ENCODE measurements around the gene ASB15. TPM values are rescaled to one million over a fixed set of nuclear protein-coding genes. Genes with fewer than 3 reads are reported as not detected.

Gene ASB15
- total and polyA plus RNA-seq, 2 of the 4 experiments (the other 2 are of a cell fraction), result not detected

DNA sequence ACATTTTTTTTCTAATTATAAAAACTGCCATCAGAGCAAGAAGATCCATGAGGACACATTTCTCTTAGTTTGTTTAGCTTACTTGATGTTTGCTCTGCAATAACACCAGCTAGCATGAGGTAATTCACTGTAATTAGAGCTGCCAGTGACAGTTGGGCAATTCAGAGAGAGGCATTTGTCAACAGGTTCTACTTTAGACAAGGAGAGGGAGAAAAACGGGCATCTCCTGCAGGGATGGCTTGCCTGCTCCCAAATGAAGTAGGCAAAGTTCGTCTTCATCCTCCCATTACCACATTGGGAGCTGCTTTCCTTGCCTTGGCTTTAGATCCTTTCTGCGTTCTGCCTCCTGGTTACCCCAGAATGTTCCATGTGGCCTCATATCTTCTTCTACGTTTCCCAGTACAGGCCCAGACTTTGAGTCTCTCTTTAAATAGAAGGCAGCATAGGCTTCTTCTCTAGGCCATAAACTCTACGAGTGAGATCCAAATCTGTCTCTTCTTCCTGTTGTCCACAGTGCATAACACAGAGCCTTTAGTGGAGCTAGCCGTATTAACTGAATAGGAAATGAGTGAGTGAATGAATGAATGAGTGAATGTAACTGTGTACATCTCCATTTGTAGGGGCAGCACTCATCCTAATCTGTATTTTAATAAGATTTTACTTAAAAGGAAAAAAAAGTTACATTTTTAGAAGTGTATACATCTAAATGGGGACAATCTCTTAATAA, 21.2 kb downstream of the ASB15 start:
- no peaks in the 10 kb centered on the region for H3K79me1 ChIP-seq (ENCODE audit: low read depth in 1 of 2, low read length in 2 of 2)
- no peak overlapping the region for H2AK5ac ChIP-seq (ENCODE audit: low read depth, low read length)
- H3K27me3 ChIP-seq (ENCODE audit: control insufficient read depth, insufficient read depth, low read length), result peaks cover 2% of the 10 kb centered on the region; the same call in 1 of the 2 replicates
- no peaks in the 10 kb centered on the region for H3K9me1 ChIP-seq (ENCODE audit: insufficient read depth, low read length)
- H3K36me3 ChIP-seq (ENCODE audit: control insufficient read depth, insufficient read depth, low read length), result no peaks in the 10 kb centered on the region
- no peak overlapping the region for H3K14ac ChIP-seq (replicated peaks; ENCODE audit: low read depth, low read length)
- TF ChIP-seq MXI1 (IDR thresholded peaks at IDR 0.05; ENCODE audit: borderline replicate concordance, low read depth, low read length) (no peak), CEBPB (IDR thresholded peaks at IDR 0.05; ENCODE audit: low read depth, low read length) (no peak), CTCF (conservative IDR thresholded peaks at IDR 0.05; ENCODE audit: low read depth, low read length) (no peak), CHD1 (IDR thresholded peaks at IDR 0.05; ENCODE audit: low read depth, low read length) (no peak), BHLHE40 (IDR thresholded peaks at IDR 0.05; ENCODE audit: low read depth, low read length) (no peak), POLR2A (IDR thresholded peaks at IDR 0.05; ENCODE audit: low read depth, low read length) (no peak), RAD21 (IDR thresholded peaks at IDR 0.05; ENCODE audit: low read length) (no peak), MAFK (IDR thresholded peaks at IDR 0.05; ENCODE audit: low read depth, low read length) (no peak), NFE2L2 (IDR thresholded peaks at IDR 0.05; ENCODE audit: low read depth, low read length) (no peak), SMC3 (IDR thresholded peaks at IDR 0.05; ENCODE audit: low read depth, low read length) (no peak), USF2 (IDR thresholded peaks at IDR 0.05; ENCODE audit: low read depth, low read length) (no peak), ELK1 (IDR thresholded peaks at IDR 0.05; ENCODE audit: borderline replicate concordance, low read depth, low read length) (no peak), RCOR1 (IDR thresholded peaks at IDR 0.05; ENCODE audit: insufficient replicate concordance, low read length) (no peak), MAZ (IDR thresholded peaks at IDR 0.05; ENCODE audit: borderline replicate concordance, low read depth, low read length) (no peak), FOS (IDR thresholded peaks at IDR 0.05; ENCODE audit: low read depth, low read length) (no peak), RFX5 (IDR thresholded peaks at IDR 0.05; ENCODE audit: low read depth, low read length) (no peak)
- H2BK120ac ChIP-seq (ENCODE audit: low read depth, low read length), result no peak overlapping the region
- intact Hi-C loops (cut with micrococcal nuclease), result no loop called here
- ChIA-PET CTCF (interaction anchor here (0.9 kb wide), 1 partner anchor 42 kb away, joined by 3 read pairs; no protein-coding TSS in a partner anchor), POLR2A (ENCODE audit: unreplicated experiment) (no interaction called here)
- no peak overlapping the region for H3K56ac ChIP-seq (ENCODE audit: extremely low read depth, insufficient read depth, low read length)
- no peak overlapping the region for H4K5ac ChIP-seq (ENCODE audit: low read depth, low read length)
- no peak overlapping the region for H2BK20ac ChIP-seq (ENCODE audit: low read depth, low read length)
- no peak overlapping the region for H3K4ac ChIP-seq (ENCODE audit: low read depth, low read length)
- H4K8ac ChIP-seq (ENCODE audit: low read depth in 2 of 2, low read length in 2 of 2), result no peak overlapping the region
- no peak overlapping the region for H4K91ac ChIP-seq (ENCODE audit: insufficient read depth, low read depth, low read length)
- DNase-seq, result no peak
- no peak overlapping the region for H3K18ac ChIP-seq (ENCODE audit: low read depth, low read length)
- BruUV-seq (replicated peaks), result no TSS peak
- dilution Hi-C loops (cut with HindIII; ENCODE audit: low sequenced_read_pairs, unreplicated experiment), result no loop called here
- H3K9ac ChIP-seq (ENCODE audit: low read depth, low read length), result no peak overlapping the region
- no peak overlapping the region; the same call in 1 of the 2 replicates for H3K23ac ChIP-seq (ENCODE audit: low read depth, low read length)
- H2BK5ac ChIP-seq (ENCODE audit: low read depth, low read length, poor library complexity, severe bottlenecking), result no peak overlapping the region
- no CpG with 5 or more reads among the region's 6 CpGs for WGBS, 2 experiments (ENCODE audit: extremely low coverage in 2 of 2, insufficient read length in 1 of 2)
- no peaks in the 10 kb centered on the region for H3K9me3 ChIP-seq (ENCODE audit: control insufficient read depth, insufficient read depth, low read length)
- H3K4me2 ChIP-seq (ENCODE audit: low read depth, low read length), result no peak overlapping the region
- H3K4me3 ChIP-seq (ENCODE audit: insufficient read depth, low read depth, low read length), result no peak overlapping the region
- H3K27ac ChIP-seq (ENCODE audit: insufficient read depth, low read length), result no peak overlapping the region
- peaks cover 3% of the 10 kb centered on the region; the same call in 1 of the 2 replicates for H3K4me1 ChIP-seq (ENCODE audit: control insufficient read depth, insufficient read depth, low read length)
- in situ Hi-C loops (cut with MboI; ENCODE audit: low sequenced_read_pairs), result no loop called here
- no peak overlapping the region for H2AFZ ChIP-seq (replicated peaks; ENCODE audit: low read length, poor library complexity)
- ATAC-seq (ENCODE audit: low read depth), result peak; percentile 57
- no peak overlapping the region for H2BK15ac ChIP-seq (ENCODE audit: low read depth, low read length)
- H4K20me1 ChIP-seq (ENCODE audit: insufficient read depth, low read length), result no peaks in the 10 kb centered on the region
- H2AK9ac ChIP-seq (replicated peaks; ENCODE audit: low read depth, low read length, poor library complexity), result no peak overlapping the region

Measured in IMR-90 (cell line).